H9 (cell line): ENCODE results near the gene FYN. TPM values are rescaled to one million over a fixed set of nuclear protein-coding genes. Genes with fewer than 3 reads are reported as not detected.

ENCODE experiments used
- DNase-seq: peaks from one replicate; pipeline ENCODE4 v3.0.0-alpha.2; 2017
- H2AFZ ChIP-seq: one replicate; pipeline ENCODE4 v1.6.1; 2013; ENCODE audit warnings: mild to moderate bottlenecking, low read length, control low read depth, moderate library complexity
- H2AK5ac ChIP-seq: 2 replicates; pipeline ENCODE4 v1.6.1; 2013; ENCODE audit warnings: low read length, control low read depth, mixed read lengths; ENCODE audit not compliant: insufficient read length
- H2BK120ac ChIP-seq: one replicate; pipeline ENCODE4 v1.6.1; 2013; ENCODE audit warnings: low read depth, mild to moderate bottlenecking, low read length, control low read depth, inconsistent platforms; ENCODE audit not compliant: poor library complexity, severe bottlenecking
- H2BK12ac ChIP-seq: 2 replicates; pipeline ENCODE4 v1.6.1; 2013; ENCODE audit warnings: low read length, control low read depth, mixed read lengths, low read depth; ENCODE audit not compliant: insufficient read length
- H2BK15ac ChIP-seq: 2 replicates; pipeline ENCODE4 v1.6.1; 2013; ENCODE audit warnings: low read depth, low read length, control low read depth
- H2BK20ac ChIP-seq: one replicate; pipeline ENCODE4 v1.6.1; 2013; ENCODE audit warnings: low read depth, mild to moderate bottlenecking, low read length, control low read depth, inconsistent platforms; ENCODE audit not compliant: poor library complexity, severe bottlenecking
- H2BK5ac ChIP-seq: 2 replicates; pipeline ENCODE4 v1.6.1; 2013; ENCODE audit warnings: low read length, control low read depth, mixed read lengths; ENCODE audit not compliant: insufficient read length
- H3K14ac ChIP-seq: 2 replicates; pipeline ENCODE4 v1.6.1; 2013; ENCODE audit warnings: low read length, control low read depth; ENCODE audit not compliant: insufficient read depth
- H3K18ac ChIP-seq: 2 replicates; pipeline ENCODE4 v1.6.1; 2013; ENCODE audit warnings: low read depth, mild to moderate bottlenecking, mixed read lengths, low read length, control low read depth; ENCODE audit not compliant: insufficient read length
- H3K23ac ChIP-seq: 2 replicates; pipeline ENCODE4 v1.6.1; 2013; ENCODE audit warnings: low read length, control low read depth, mixed read lengths, low read depth; ENCODE audit not compliant: insufficient read length
- H3K23me2 ChIP-seq: 2 replicates; pipeline ENCODE4 v1.6.1; 2013; ENCODE audit warnings: low read depth, mild to moderate bottlenecking, mixed read lengths, low read length, control low read depth; ENCODE audit not compliant: insufficient read length, poor library complexity, severe bottlenecking
- H3K27ac ChIP-seq: 2 replicates; pipeline ENCODE4 v1.5.1; 2013; ENCODE audit warnings: low read length, control low read depth, mixed read lengths, low read depth; ENCODE audit not compliant: insufficient read length
- H3K27me3 ChIP-seq: 2 replicates; pipeline ENCODE4 v1.6.1; 2013; ENCODE audit warnings: low read length, control low read depth, inconsistent platforms; ENCODE audit not compliant: insufficient read depth
- H3K4ac ChIP-seq: 2 replicates; pipeline ENCODE4 v1.6.1; 2013; ENCODE audit warnings: low read depth, mild to moderate bottlenecking, control low read depth, inconsistent platforms, low read length, moderate library complexity
- H3K4me1 ChIP-seq: 2 replicates; pipeline ENCODE4 v1.6.1; 2013; ENCODE audit warnings: low read length, control low read depth, inconsistent platforms; ENCODE audit not compliant: insufficient read depth
- H3K4me2 ChIP-seq: 2 replicates; pipeline ENCODE4 v1.6.1; 2013; ENCODE audit warnings: low read length, control low read depth, mixed read lengths; ENCODE audit not compliant: insufficient read length, insufficient read depth
- H3K56ac ChIP-seq: 2 replicates; pipeline ENCODE4 v1.6.1; 2013; ENCODE audit warnings: low read depth, mild to moderate bottlenecking, mixed read lengths, low read length, control low read depth; ENCODE audit not compliant: insufficient read length
- H3K79me1 ChIP-seq: 2 replicates; pipeline ENCODE4 v1.6.1; 2013; ENCODE audit warnings: low read depth, mild to moderate bottlenecking, moderate library complexity, low read length, control low read depth, inconsistent platforms; ENCODE audit not compliant: insufficient read depth, poor library complexity, severe bottlenecking
- H3K79me2 ChIP-seq: 2 replicates; pipeline ENCODE4 v1.6.1; 2013; ENCODE audit warnings: low read length, control low read depth, inconsistent platforms; ENCODE audit not compliant: insufficient read depth
- H3K9ac ChIP-seq: 2 replicates; pipeline ENCODE4 v1.6.1; 2013; ENCODE audit warnings: low read length, control low read depth, mixed read lengths; ENCODE audit not compliant: insufficient read length; ENCODE audit errors: extremely low read depth
- H3K9me3 ChIP-seq: one replicate; pipeline ENCODE4 v1.6.1; 2013; ENCODE audit warnings: low read depth, low read length, inconsistent platforms; ENCODE audit not compliant: control insufficient read depth
- H3T11ph ChIP-seq: one replicate; pipeline ENCODE4 v1.6.1; 2013; ENCODE audit warnings: mild to moderate bottlenecking, low read length, control low read depth, inconsistent platforms
- H4K20me1 ChIP-seq: one replicate; pipeline ENCODE4 v1.6.1; 2013; ENCODE audit not compliant: control insufficient read depth, insufficient read length, insufficient read depth
- H4K5ac ChIP-seq: 2 replicates; pipeline ENCODE4 v1.6.1; 2013; ENCODE audit warnings: low read depth, mild to moderate bottlenecking, mixed read lengths, low read length, control low read depth; ENCODE audit not compliant: insufficient read length
- H4K8ac ChIP-seq: replicated peaks from 2 replicates; pipeline ENCODE4 v1.6.1; 2013; ENCODE audit warnings: low read length, control low read depth, mixed read lengths, low read depth; ENCODE audit not compliant: insufficient read length
- H4K91ac ChIP-seq: 2 replicates; pipeline ENCODE4 v1.6.1; 2013; ENCODE audit warnings: low read depth, mild to moderate bottlenecking, moderate library complexity, mixed read lengths, low read length, control low read depth; ENCODE audit not compliant: insufficient read length
- H3K27ac Mint-ChIP-seq, 3 experiments: 2 replicates in 2 of 3; 3 replicates in 1 of 3; pipeline ENCODE4 v1.8.0; 2020 to 2021; ENCODE audit warnings: mixed read lengths in 3 of 3, mild to moderate bottlenecking in 1 of 3, moderate library complexity in 1 of 3
- H3K27me3 Mint-ChIP-seq: 2 replicates; pipeline ENCODE4 v1.8.0; 2021; ENCODE audit warnings: low read depth, mild to moderate bottlenecking, moderate library complexity, mixed read lengths
- H3K36me3 Mint-ChIP-seq, 3 experiments: 2 replicates in 2 of 3; 3 replicates in 1 of 3; pipeline ENCODE4 v1.8.0; 2020 to 2021; ENCODE audit warnings: low read depth in 3 of 3, mixed read lengths in 3 of 3; ENCODE audit not compliant: insufficient read depth in 1 of 3
- H3K4me1 Mint-ChIP-seq, 2 experiments: 2 replicates each; pipeline ENCODE4 v1.8.0; 2020; ENCODE audit warnings: mixed read lengths in 2 of 2
- H3K4me3 Mint-ChIP-seq, 2 experiments: 2 replicates in 1 of 2; 3 replicates in 1 of 2; pipeline ENCODE4 v1.8.0; 2020 to 2021; ENCODE audit warnings: mild to moderate bottlenecking in 2 of 2, mixed read lengths in 2 of 2, moderate library complexity in 1 of 2
- H3K9me3 Mint-ChIP-seq, 2 experiments: 2 replicates in 1 of 2; 3 replicates in 1 of 2; pipeline ENCODE4 v1.8.0; 2020; ENCODE audit warnings: mild to moderate bottlenecking in 2 of 2, mixed read lengths in 2 of 2, moderate library complexity in 1 of 2
- CTCF ChIP-seq: fragments of 200-600 bp; sonication (generic); conservative IDR thresholded peaks from 3 replicates; pipeline ENCODE4 v1.8.0; 2021; ENCODE audit warnings: antibody characterized with exemption, mild to moderate bottlenecking
- WGBS: extraction: QIAGEN DNeasy Blood & Tissue Kit; methylation state at CpG from one replicate; pipeline ENCODE4 v1.1.7; 2013; ENCODE audit warnings: missing lambda C conversion rate, low lambda C conversion rate, mixed read lengths; ENCODE audit not compliant: insufficient read length; ENCODE audit errors: extremely low coverage; 5-methylcytosine and 5-hydroxymethylcytosine counted together
- total RNA-seq: library from RNA; stranded (reverse); gene quantifications from 2 replicates; pipeline ENCODE4 v1.2.1, GENCODE V29; 2021

The FYN gene
- total RNA-seq, 1 experiment from 2014 or later: 64.8 TPM

DNA sequence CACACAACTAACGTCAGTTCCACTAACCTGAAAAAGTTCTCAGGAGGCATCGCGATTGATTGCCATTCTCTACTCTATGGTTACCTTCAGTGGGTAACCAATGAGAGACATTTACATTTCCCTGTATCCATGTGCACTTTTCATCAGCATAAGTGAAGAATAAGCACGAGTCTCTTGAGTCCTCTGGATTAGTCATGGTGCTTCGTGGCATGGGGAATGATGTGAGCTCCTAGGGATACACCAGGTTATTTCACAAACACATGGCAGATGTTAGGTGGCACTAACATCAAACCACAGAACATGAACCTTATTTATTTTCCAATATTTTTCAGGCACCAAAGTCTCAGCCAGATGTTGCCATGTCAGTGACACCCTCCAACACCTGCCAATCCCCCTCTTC lies 64.0 kb downstream of the FYN start:
- H3K4me1 Mint-ChIP-seq: peaks cover 18 to 23% of the 10 kb centered on the region in 2 experiments
- TF ChIP-seq CTCF: no peak
- H2BK15ac ChIP-seq: no peak overlapping the region
- H3K9ac ChIP-seq: no peak overlapping the region
- no peak overlapping the region for H2AFZ ChIP-seq
- H3K4me3 Mint-ChIP-seq: no peak overlapping the region
- no peak overlapping the region for H3K4ac ChIP-seq
- H3K9me3 Mint-ChIP-seq: no peaks in the 10 kb centered on the region
- no peak overlapping the region for H3K4me2 ChIP-seq
- H3K9me3 ChIP-seq: no peaks in the 10 kb centered on the region
- no peak overlapping the region for H2BK12ac ChIP-seq
- H3K27me3 ChIP-seq: no peaks in the 10 kb centered on the region
- no peak overlapping the region for H3K56ac ChIP-seq
- H2AK5ac ChIP-seq: no peak overlapping the region
- H3K27ac Mint-ChIP-seq: no peak overlapping the region
- H3K18ac ChIP-seq: no peak overlapping the region
- H3K36me3 Mint-ChIP-seq: peaks cover 0 to 14% (median 0%) of the 10 kb centered on the region in 3 experiments; a peak in 3 of 7 replicates
- H4K8ac ChIP-seq: no peak overlapping the region
- H4K5ac ChIP-seq: no peak overlapping the region
- no peak for DNase-seq
- no peak overlapping the region for H3T11ph ChIP-seq
- no peak overlapping the region for H2BK20ac ChIP-seq
- no peak overlapping the region for H4K91ac ChIP-seq
- WGBS: no CpG with 5 or more reads among the region's 5 CpGs
- no peaks in the 10 kb centered on the region for H3K23me2 ChIP-seq
- H3K27ac ChIP-seq: no peak overlapping the region
- H2BK120ac ChIP-seq: no peak overlapping the region
- H4K20me1 ChIP-seq: no peaks in the 10 kb centered on the region
- no peaks in the 10 kb centered on the region for H3K27me3 Mint-ChIP-seq
- H3K4me1 ChIP-seq: no peaks in the 10 kb centered on the region
- no peak overlapping the region for H2BK5ac ChIP-seq
- H3K79me2 ChIP-seq: no peaks in the 10 kb centered on the region
- H3K23ac ChIP-seq: no peak overlapping the region
- no peak overlapping the region for H3K14ac ChIP-seq
- H3K79me1 ChIP-seq: no peaks in the 10 kb centered on the region
